AG04450 (cell line): Measurements from ENCODE around the gene CCDC73. TPM values are rescaled to one million over a fixed set of nuclear protein-coding genes. Genes with fewer than 3 reads are reported as not detected.
"Not testable (repeated sequence)": the region's sequence is repeated elsewhere in the genome, so short reads cannot be mapped to it uniquely, and the experiment has no call there.

Experiments
- CTCF ChIA-PET: fragments of 300-600, 350-600 bp; formaldehyde crosslinking; extraction: SDS; loops from one replicate; lab custom pipeline; 2022; ENCODE audit warnings: antibody characterized with exemption, inconsistent platforms; lab: Charles Lee
- POLR2A ChIA-PET: fragments of 350-600 bp; formaldehyde crosslinking; extraction: SDS; loops from one replicate; lab custom pipeline; 2021; ENCODE audit warnings: antibody characterized with exemption, inconsistent platforms; lab: Yijun Ruan, JAX
- DNase-seq: peaks from one replicate; pipeline ENCODE4 v3.0.0-alpha.2; 2011; ENCODE audit warnings: low read depth, low spot score
- H3K27ac ChIP-seq: one replicate; pipeline ENCODE4 v1.5.1; 2012; ENCODE audit warnings: low read depth, low read length, control low read depth
- H3K27me3 ChIP-seq: one replicate; pipeline ENCODE4 v1.6.0; 2012; ENCODE audit warnings: low read length; ENCODE audit not compliant: control insufficient read depth, insufficient read depth
- H3K4me3 ChIP-seq: 2 replicates; pipeline ENCODE4 v1.5.1; 2011; ENCODE audit warnings: mild to moderate bottlenecking, low read depth, low read length, control low read depth
- H3K9me3 ChIP-seq: 2 replicates; pipeline ENCODE4 v1.5.1; 2012; ENCODE audit warnings: low read length; ENCODE audit not compliant: control insufficient read depth, insufficient read depth
- CTCF ChIP-seq: IDR thresholded peaks from 2 replicates; pipeline ENCODE4 v1.5.1; 2011; ENCODE audit warnings: low read depth, low read length, control low read depth, inconsistent platforms
- polyA plus RNA-seq: library from polyadenylated mRNA; depleted of rRNA; stranded (reverse); fragments of >200 nt; gene quantifications from 2 replicates; pipeline ENCODE4 v1.2.3, GENCODE V29; 2011

Gene CCDC73
- polyA plus RNA-seq, 1 experiment, result not detected

- ChIA-PET POLR2A (no interaction called here), CTCF (no interaction called here)
- no peak overlapping the region for H3K27ac ChIP-seq
- peaks cover 3% of the 10 kb centered on the region for H3K27me3 ChIP-seq
- 0 out of 2 replicates have a peak, but pooled peaks cover 3% of the 10 kb centered on the region for H3K9me3 ChIP-seq
- H3K4me3 ChIP-seq, result no peak overlapping the region
- peak; percentile 19; the same call in 1 of the 2 replicates for TF ChIP-seq CTCF
- no peak for DNase-seq
Observed at GRCh38 chr11:32713496-32713895, 81.0 kb downstream of the CCDC73 start.

- DNase-seq, H3K27me3 ChIP-seq, CTCF ChIA-PET, H3K27ac ChIP-seq, POLR2A ChIA-PET, H3K4me3 ChIP-seq: not testable (repeated sequence)
- peaks cover 18% of the 10 kb centered on the region for H3K9me3 ChIP-seq
Observed at GRCh38 chr11:32708978-32709377, 85.5 kb downstream of the CCDC73 start.

- ChIA-PET CTCF (interaction anchor here (0.6 kb wide), 1 partner anchor 384 kb away, joined by 3 read pairs; no protein-coding TSS in a partner anchor), POLR2A (no interaction called here)
- no peak for TF ChIP-seq CTCF
- H3K4me3 ChIP-seq, result no peak overlapping the region
- H3K9me3 ChIP-seq, result peaks cover 20% of the 10 kb centered on the region
- H3K27ac ChIP-seq, result no peak overlapping the region
- peaks cover 7% of the 10 kb centered on the region for H3K27me3 ChIP-seq
- DNase-seq, result peak; percentile 21
Observed at GRCh38 chr11:32706985-32707741, 87.3 kb downstream of the CCDC73 start.

- ChIA-PET CTCF (interaction anchor here (0.6 kb wide), 2 partner anchors 21 kb away, joined by 3 read pairs; no protein-coding TSS in a partner anchor), POLR2A (no interaction called here)
Observed at GRCh38 chr11:32705309-32706033, 89.0 kb downstream of the CCDC73 start.

GRCh38 chr11:32704775-32705174, 89.7 kb downstream of the CCDC73 start:
- DNase-seq, result no peak
- CTCF ChIA-PET, result no interaction called here
- H3K4me3 ChIP-seq, result no peak overlapping the region
- peaks cover 7% of the 10 kb centered on the region for H3K27me3 ChIP-seq
- POLR2A ChIA-PET, result no interaction called here
- no peak overlapping the region for H3K27ac ChIP-seq
- TF ChIP-seq CTCF, result no peak
- peaks cover 20% of the 10 kb centered on the region for H3K9me3 ChIP-seq

More at GRCh38 chr11:32705309-32706033, 89.0 kb downstream of the CCDC73 start:
- Histone ChIP-seq H3K27me3 (peaks cover 7% of the 10 kb centered on the region), H3K27ac (no peak overlapping the region), H3K4me3 (no peak overlapping the region), H3K9me3 (peaks cover 20% of the 10 kb centered on the region)
- no peak for DNase-seq
- no peak for TF ChIP-seq CTCF
